ENCODE results near the gene DRC3.

DNA sequence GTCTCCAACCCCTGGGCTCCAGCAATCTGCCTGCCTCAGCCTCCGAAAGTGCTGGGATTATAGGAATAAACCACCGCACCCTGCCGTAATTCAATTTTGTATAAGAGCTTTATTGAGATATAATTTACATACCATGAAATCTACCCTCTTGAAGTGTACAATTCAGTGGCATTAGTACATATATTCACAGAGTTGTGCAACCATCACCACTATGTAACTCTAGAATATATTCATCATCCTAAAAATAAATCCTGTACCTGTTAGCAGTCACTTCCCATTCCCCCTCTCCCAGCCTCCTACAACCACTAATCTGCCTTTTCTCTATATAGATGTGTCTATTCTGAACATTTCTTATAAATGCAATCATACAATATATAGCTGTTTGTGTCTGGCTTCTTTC is 26.6 kb upstream of the DRC3 start:
- TF ChIP-seq, protein P1, sequence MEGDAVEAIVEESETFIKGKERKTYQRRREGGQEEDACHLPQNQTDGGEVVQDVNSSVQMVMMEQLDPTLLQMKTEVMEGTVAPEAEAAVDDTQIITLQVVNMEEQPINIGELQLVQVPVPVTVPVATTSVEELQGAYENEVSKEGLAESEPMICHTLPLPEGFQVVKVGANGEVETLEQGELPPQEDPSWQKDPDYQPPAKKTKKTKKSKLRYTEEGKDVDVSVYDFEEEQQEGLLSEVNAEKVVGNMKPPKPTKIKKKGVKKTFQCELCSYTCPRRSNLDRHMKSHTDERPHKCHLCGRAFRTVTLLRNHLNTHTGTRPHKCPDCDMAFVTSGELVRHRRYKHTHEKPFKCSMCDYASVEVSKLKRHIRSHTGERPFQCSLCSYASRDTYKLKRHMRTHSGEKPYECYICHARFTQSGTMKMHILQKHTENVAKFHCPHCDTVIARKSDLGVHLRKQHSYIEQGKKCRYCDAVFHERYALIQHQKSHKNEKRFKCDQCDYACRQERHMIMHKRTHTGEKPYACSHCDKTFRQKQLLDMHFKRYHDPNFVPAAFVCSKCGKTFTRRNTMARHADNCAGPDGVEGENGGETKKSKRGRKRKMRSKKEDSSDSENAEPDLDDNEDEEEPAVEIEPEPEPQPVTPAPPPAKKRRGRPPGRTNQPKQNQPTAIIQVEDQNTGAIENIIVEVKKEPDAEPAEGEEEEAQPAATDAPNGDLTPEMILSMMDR (IDR thresholded peaks at IDR 0.05), result no peak
- no peak for TF ChIP-seq ZFX (IDR thresholded peaks at IDR 0.05; ENCODE audit: borderline replicate concordance)
